ENCODE data around the gene CCDC51. TPM values are rescaled to one million over a fixed set of nuclear protein-coding genes. Genes with fewer than 3 reads are reported as not detected.

The CCDC51 gene
- total RNA-seq, 4 donors from 2014 or later: 6.4 to 18.7 (median 13.6) TPM

GRCh38 chr3:48414376-48415250, 25.3 kb downstream of the CCDC51 start:
- DNase-seq (ENCODE audit: low spot score in 2 of 2): peak; percentile 56 to 71
- H3K9me3 ChIP-seq: no peaks in the 10 kb centered on the region
- H3K27ac ChIP-seq: no peak overlapping the region
- H3K36me3 ChIP-seq: peaks cover 91% of the 10 kb centered on the region
- 79% methylated on average over 14 of the region's 25 CpGs for WGBS
- TF ChIP-seq POLR2A (IDR thresholded peaks at IDR 0.05): no peak
- TF ChIP-seq CTCF (IDR thresholded peaks at IDR 0.05): no peak
- no peak for TF ChIP-seq POLR2AphosphoS5 (IDR thresholded peaks at IDR 0.05)
- no peak for TF ChIP-seq EP300 (IDR thresholded peaks at IDR 0.05)
- peaks cover 19% of the 10 kb centered on the region for H3K4me1 ChIP-seq
- no peak overlapping the region for H3K4me3 ChIP-seq
- H3K27me3 ChIP-seq: no peaks in the 10 kb centered on the region

GRCh38 chr3:48413611-48414010, 26.3 kb downstream of the CCDC51 start:
- peaks cover 19% of the 10 kb centered on the region for H3K4me1 ChIP-seq
- no peak for TF ChIP-seq POLR2A (IDR thresholded peaks at IDR 0.05)
- TF ChIP-seq POLR2AphosphoS5 (IDR thresholded peaks at IDR 0.05): no peak
- no peak for TF ChIP-seq CTCF (IDR thresholded peaks at IDR 0.05)
- no peak for TF ChIP-seq EP300 (IDR thresholded peaks at IDR 0.05)
- H3K36me3 ChIP-seq: peaks cover 91% of the 10 kb centered on the region
- no peaks in the 10 kb centered on the region for H3K27me3 ChIP-seq
- H3K9me3 ChIP-seq: no peaks in the 10 kb centered on the region
- no peak overlapping the region for H3K27ac ChIP-seq
- DNase-seq (ENCODE audit: low spot score in 2 of 2): peak; percentile 60 to 76
- WGBS: 76% methylated on average over 8 of the region's 14 CpGs
- H3K4me3 ChIP-seq: no peak overlapping the region

- Histone ChIP-seq H3K4me1 (peaks cover 19% of the 10 kb centered on the region), H3K27ac (no peak overlapping the region), H3K4me3 (no peak overlapping the region), H3K36me3 (peaks cover 91% of the 10 kb centered on the region), H3K9me3 (no peaks in the 10 kb centered on the region), H3K27me3 (no peaks in the 10 kb centered on the region)
- peak; percentile 32 to 60 for DNase-seq (ENCODE audit: low spot score in 2 of 2)
- TF ChIP-seq POLR2AphosphoS5 (IDR thresholded peaks at IDR 0.05) (no peak), POLR2A (IDR thresholded peaks at IDR 0.05) (no peak), CTCF (IDR thresholded peaks at IDR 0.05) (no peak), EP300 (IDR thresholded peaks at IDR 0.05) (no peak)
- 67% methylated on average over 8 of the region's 8 CpGs for WGBS
These were observed 26.8 kb downstream of the CCDC51 start for GRCh38 chr3:48413086-48413485.

GRCh38 chr3:48412375-48413001, 27.4 kb downstream of the CCDC51 start:
- TF ChIP-seq EP300 (IDR thresholded peaks at IDR 0.05) (no peak), CTCF (IDR thresholded peaks at IDR 0.05) (no peak), POLR2A (IDR thresholded peaks at IDR 0.05) (no peak), POLR2AphosphoS5 (IDR thresholded peaks at IDR 0.05) (no peak)
- no peaks in the 10 kb centered on the region for H3K27me3 ChIP-seq
- no peak overlapping the region for H3K4me3 ChIP-seq
- 71% methylated on average over 14 of the region's 19 CpGs for WGBS
- DNase-seq (ENCODE audit: low spot score in 2 of 2): peak; percentile 58 to 76
- H3K9me3 ChIP-seq: no peaks in the 10 kb centered on the region
- no peak overlapping the region for H3K27ac ChIP-seq
- H3K36me3 ChIP-seq: peaks cover 91% of the 10 kb centered on the region
- H3K4me1 ChIP-seq: peaks cover 19% of the 10 kb centered on the region

Data from suprapubic skin (tissue), 4 donors.